A673 (cell line): ENCODE results near the gene GRIK2.

ENCODE experiments used
- EZH2 ChIP-seq: fragments of 200-600 bp; sonication (generic); IDR thresholded peaks from 2 replicates; pipeline ENCODE4 v1.6.1; 2017; ENCODE audit warnings: borderline replicate concordance, low read depth, mild to moderate bottlenecking, mixed read lengths, antibody characterized with exemption, low read length; ENCODE audit not compliant: poor library complexity, severe bottlenecking
- TF ChIP-seq, protein P1 (sequence below): fragments of 300-800, 200-600 bp; sonication (generic); conservative IDR thresholded peaks from 2 replicates; pipeline ENCODE4 v1.5.1; 2017; ENCODE audit warnings: low read depth, mild to moderate bottlenecking, antibody characterized with exemption, low read length, moderate library complexity, mixed read lengths

DNA sequence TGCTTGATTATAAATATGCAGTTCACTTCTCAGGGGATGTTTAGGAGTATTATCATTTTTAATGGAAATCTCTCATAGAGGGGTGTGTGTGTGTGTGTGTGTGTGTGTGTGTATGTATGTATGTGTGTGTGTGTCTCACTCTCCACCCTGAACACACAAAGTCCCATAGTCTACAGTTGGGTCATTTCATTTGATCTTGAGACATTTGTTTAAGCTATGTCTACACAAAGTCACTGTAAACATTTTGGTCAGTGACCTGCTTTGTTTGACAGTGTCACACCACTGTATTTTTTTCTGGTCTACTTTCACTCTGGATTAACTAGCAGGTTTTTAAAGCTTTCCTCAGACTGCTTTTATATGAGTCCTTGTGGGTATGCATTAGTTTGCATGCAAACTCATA, 215.2 kb downstream of the GRIK2 start:
- TF ChIP-seq, protein P1, sequence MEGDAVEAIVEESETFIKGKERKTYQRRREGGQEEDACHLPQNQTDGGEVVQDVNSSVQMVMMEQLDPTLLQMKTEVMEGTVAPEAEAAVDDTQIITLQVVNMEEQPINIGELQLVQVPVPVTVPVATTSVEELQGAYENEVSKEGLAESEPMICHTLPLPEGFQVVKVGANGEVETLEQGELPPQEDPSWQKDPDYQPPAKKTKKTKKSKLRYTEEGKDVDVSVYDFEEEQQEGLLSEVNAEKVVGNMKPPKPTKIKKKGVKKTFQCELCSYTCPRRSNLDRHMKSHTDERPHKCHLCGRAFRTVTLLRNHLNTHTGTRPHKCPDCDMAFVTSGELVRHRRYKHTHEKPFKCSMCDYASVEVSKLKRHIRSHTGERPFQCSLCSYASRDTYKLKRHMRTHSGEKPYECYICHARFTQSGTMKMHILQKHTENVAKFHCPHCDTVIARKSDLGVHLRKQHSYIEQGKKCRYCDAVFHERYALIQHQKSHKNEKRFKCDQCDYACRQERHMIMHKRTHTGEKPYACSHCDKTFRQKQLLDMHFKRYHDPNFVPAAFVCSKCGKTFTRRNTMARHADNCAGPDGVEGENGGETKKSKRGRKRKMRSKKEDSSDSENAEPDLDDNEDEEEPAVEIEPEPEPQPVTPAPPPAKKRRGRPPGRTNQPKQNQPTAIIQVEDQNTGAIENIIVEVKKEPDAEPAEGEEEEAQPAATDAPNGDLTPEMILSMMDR: no peak
- TF ChIP-seq EZH2: no peak
